Skeletal muscle cell (primary cell): ENCODE results near the gene TTLL5.
A peak's percentile ranks its signal among the peaks of the same experiment; 100 is the strongest.
"Not testable (repeated sequence)": the region's sequence is repeated elsewhere in the genome, so short reads cannot be mapped to it uniquely, and the experiment has no call there.

Experiments used
- DNase-seq: peaks from one replicate; pipeline ENCODE4 v3.0.0-alpha.2; 2010; ENCODE audit warnings: low read depth
- H3K4me3 ChIP-seq: 2 replicates; pipeline ENCODE4 v1.5.1; 2011; ENCODE audit warnings: low read depth, mild to moderate bottlenecking, control low read depth, low read length, moderate library complexity

TTLL5 gene

GRCh38 chr14:75925141-75925840 lies 264.2 kb downstream of the TTLL5 start:
- H3K4me3 ChIP-seq, result not testable (repeated sequence)

GRCh38 chr14:75926431-75927115 lies 265.5 kb downstream of the TTLL5 start:
- no peak overlapping the region for H3K4me3 ChIP-seq
- DNase-seq, result no peak

More at GRCh38 chr14:75925141-75925840, 264.2 kb downstream of the TTLL5 start:
- DNase-seq, result not testable (repeated sequence)

GRCh38 chr14:75927564-75928087 lies 266.6 kb downstream of the TTLL5 start:
- no peak overlapping the region for H3K4me3 ChIP-seq
- no peak for DNase-seq

GRCh38 chr14:75928690-75929181 lies 267.7 kb downstream of the TTLL5 start:
- DNase-seq, result no peak
- H3K4me3 ChIP-seq, result peak overlapping the region; percentile 9

- no peak for DNase-seq
- no peak overlapping the region for H3K4me3 ChIP-seq
Measured at GRCh38 chr14:75933712-75934296, 272.8 kb downstream of the TTLL5 start.

GRCh38 chr14:75934998-75935628 lies 274.1 kb downstream of the TTLL5 start:
- DNase-seq, result no peak

GRCh38 chr14:75939200-75939599 lies 278.2 kb downstream of the TTLL5 start:
- no peak for DNase-seq
- no peak overlapping the region for H3K4me3 ChIP-seq

More at GRCh38 chr14:75934998-75935628, 274.1 kb downstream of the TTLL5 start:
- H3K4me3 ChIP-seq, result no peak overlapping the region

- peak; percentile 56 for DNase-seq
- no peak overlapping the region for H3K4me3 ChIP-seq
Measured at GRCh38 chr14:75941030-75941429, 280.0 kb downstream of the TTLL5 start.

GRCh38 chr14:75944607-75945241 lies 283.7 kb downstream of the TTLL5 start:
- no peak for DNase-seq
- H3K4me3 ChIP-seq, result no peak overlapping the region

- no peak for DNase-seq
- H3K4me3 ChIP-seq, result no peak overlapping the region
Measured at GRCh38 chr14:75946785-75947184, 285.7 kb downstream of the TTLL5 start.

GRCh38 chr14:75952489-75952888 lies 291.4 kb downstream of the TTLL5 start:
- no peak overlapping the region for H3K4me3 ChIP-seq
- no peak for DNase-seq

- H3K4me3 ChIP-seq, result no peak overlapping the region
- DNase-seq, result no peak
Measured at GRCh38 chr14:75959031-75959430, 298.0 kb downstream of the TTLL5 start.

- no peak overlapping the region for H3K4me3 ChIP-seq
- DNase-seq, result no peak
Measured at GRCh38 chr14:75960231-75960630, 299.2 kb downstream of the TTLL5 start.

- DNase-seq, result no peak
- H3K4me3 ChIP-seq, result no peak overlapping the region
Measured at GRCh38 chr14:75961662-75962061, 300.6 kb downstream of the TTLL5 start.

GRCh38 chr14:75967866-75968265 lies 306.8 kb downstream of the TTLL5 start:
- DNase-seq, result no peak
- H3K4me3 ChIP-seq, result no peak overlapping the region

GRCh38 chr14:75968456-75968855 lies 307.4 kb downstream of the TTLL5 start:
- peak; percentile 48 for DNase-seq

GRCh38 chr14:75969126-75969525 lies 308.1 kb downstream of the TTLL5 start:
- DNase-seq, result no peak
- no peak overlapping the region for H3K4me3 ChIP-seq

More at GRCh38 chr14:75968456-75968855, 307.4 kb downstream of the TTLL5 start:
- H3K4me3 ChIP-seq, result no peak overlapping the region

- no peak overlapping the region for H3K4me3 ChIP-seq
- DNase-seq, result no peak
Measured at GRCh38 chr14:75969891-75970290, 308.8 kb downstream of the TTLL5 start.

- no peak overlapping the region for H3K4me3 ChIP-seq
- DNase-seq, result no peak
Measured at GRCh38 chr14:75970989-75971388, 309.9 kb downstream of the TTLL5 start.
